DMS79 (cell line): ENCODE results near the gene SERPINA7.
"Not testable (repeated sequence)": the region's sequence is repeated elsewhere in the genome, so short reads cannot be mapped to it uniquely, and the experiment has no call there.

Experiments
- DNase-seq: peaks from one replicate; lab custom pipeline; 2025; lab: John Stamatoyannopoulos, UW

The SERPINA7 gene, protein sequence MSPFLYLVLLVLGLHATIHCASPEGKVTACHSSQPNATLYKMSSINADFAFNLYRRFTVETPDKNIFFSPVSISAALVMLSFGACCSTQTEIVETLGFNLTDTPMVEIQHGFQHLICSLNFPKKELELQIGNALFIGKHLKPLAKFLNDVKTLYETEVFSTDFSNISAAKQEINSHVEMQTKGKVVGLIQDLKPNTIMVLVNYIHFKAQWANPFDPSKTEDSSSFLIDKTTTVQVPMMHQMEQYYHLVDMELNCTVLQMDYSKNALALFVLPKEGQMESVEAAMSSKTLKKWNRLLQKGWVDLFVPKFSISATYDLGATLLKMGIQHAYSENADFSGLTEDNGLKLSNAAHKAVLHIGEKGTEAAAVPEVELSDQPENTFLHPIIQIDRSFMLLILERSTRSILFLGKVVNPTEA

DNA sequence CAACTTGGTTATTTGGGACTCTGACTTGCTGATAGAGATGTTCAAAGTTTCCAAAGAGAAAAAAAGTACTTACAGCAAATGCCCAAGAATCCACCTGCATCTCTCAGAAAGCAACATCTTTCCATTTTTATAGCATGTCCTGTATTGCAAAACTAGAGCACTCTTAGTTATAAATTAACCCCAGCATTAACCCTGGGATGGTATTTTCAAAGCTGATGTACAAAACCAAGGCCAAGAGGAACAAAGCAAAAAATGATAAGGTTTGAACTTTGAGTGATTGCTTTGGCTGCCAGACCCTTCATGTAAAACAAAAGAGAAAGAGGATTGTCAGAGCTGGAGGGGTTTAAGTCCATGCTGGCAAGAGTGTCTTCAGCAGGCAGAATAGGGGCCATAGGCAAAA is at the start of gene SERPINA7:
Gene SERPINA7, minus strand, starts transcription at position 103 of the 400 bp plus-strand sequence. CDS start 1,669 bp downstream, outside the sequence.
- DNase-seq = no peak

DNA sequence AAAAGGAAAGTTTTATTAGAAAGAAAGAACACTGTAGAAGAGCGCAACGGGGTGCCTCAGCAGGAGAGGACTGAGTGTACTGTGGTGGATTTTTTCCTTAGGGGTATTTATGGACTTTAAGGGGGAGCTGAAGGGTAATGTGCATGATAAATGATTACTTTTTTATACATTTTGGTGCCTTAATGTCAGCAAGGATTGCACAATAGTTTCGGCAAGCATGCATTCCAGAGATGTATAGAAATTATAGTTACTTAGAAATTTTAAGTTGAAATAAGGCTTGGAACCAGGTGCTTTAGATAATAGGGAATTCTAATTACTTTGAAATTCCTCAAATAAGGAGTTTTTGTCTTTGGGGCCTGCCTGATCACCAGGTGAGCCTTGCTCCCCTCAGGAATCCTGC is 30.5 kb upstream of the SERPINA7 start:
- no peak for DNase-seq

DNA sequence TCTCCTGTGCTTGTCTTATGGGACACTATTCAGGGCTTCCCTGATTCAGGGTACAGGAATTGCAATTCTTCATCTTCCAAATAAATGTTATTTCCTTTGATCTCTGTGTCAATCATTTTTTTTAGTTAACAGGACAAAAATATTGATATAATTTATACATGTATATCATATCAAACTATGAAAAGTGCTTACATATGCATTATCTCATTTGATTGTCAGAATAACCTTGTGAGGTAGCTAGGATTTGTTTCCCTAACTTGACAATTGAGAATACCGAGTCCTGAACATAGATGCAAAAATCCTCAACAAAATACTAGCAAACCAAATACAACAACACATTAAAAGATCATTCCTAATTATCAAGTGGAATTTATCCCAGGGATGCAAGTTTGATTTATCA is 11.5 kb upstream of the SERPINA7 start:
- DNase-seq = no peak

GRCh38 chrX:106042296-106042695 is 3.8 kb upstream of the SERPINA7 start:
- no peak for DNase-seq

- DNase-seq = no peak
These were observed 2.3 kb upstream of the SERPINA7 start for GRCh38 chrX:106040861-106041260.

DNA sequence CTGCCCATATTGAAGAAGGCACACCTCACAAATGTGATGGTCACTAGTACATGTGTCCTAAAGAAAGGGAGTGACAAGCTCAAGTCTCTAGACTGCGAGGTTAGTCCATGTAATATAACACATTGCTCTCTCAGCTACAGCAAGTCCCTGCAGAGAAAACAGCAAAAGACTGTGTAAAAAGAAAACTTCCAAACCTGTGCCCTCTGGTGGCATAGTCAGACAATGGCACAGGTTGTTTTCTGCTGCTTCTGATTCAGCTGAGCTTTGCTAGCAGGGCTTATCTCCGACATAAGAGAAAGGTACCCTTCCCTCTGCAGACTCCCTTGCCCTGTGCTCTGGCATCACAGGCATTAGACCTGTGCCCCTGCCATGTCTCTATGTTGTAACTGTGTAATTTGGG is 1.4 kb upstream of the SERPINA7 start:
- DNase-seq = no peak

DNA sequence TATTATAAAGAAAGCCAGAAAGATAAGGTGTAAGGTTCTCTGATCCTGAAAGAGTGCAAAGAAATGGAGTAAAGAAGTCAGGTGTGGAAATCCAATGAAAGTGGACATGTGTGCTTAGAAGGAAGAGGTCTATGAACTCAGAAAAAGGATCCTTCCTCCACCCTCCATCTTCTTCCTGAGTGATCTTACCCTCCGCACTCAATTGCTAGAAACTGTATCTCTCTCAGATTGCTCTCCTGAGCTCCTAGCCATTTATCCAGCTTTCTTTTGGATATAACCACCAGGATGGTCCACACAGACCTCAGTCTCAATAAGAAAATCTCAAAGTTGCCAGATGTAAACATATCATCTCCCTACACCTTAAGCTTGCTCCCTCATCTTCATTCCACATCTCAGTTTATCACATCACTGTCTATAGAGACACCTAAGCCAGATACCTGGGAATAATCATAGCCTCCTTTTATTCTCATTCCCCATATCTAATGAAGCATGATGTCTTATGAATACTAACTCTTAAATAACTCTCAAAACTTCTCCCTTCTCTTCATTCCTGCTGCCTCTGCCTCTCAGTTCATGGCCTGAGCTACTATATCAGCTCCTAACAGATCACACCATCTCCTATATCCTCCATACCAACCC is 573 bp downstream of the SERPINA7 start:
- no peak for DNase-seq

DNA sequence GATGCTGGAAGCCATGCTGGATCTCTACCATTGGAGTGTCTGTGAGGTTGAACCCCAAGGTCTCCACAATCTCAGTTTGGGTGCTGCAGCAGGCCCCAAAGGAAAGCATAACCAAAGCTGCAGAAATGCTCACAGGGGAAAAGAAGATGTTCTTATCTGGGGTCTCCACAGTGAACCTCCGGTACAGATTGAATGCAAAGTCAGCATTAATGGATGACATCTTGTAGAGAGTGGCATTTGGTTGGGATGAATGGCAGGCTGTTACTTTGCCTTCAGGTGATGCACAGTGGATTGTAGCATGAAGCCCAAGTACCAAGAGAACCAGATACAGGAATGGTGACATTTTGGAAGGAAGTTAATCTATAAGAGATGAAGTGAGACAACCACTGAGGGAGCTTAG is 1.8 kb downstream of the SERPINA7 start:
- DNase-seq = no peak

- no peak for DNase-seq
These were observed 3.5 kb downstream of the SERPINA7 start for GRCh38 chrX:106035064-106035463.

GRCh38 chrX:106023947-106024346 is 14.6 kb downstream of the SERPINA7 start:
- no peak for DNase-seq

DNA sequence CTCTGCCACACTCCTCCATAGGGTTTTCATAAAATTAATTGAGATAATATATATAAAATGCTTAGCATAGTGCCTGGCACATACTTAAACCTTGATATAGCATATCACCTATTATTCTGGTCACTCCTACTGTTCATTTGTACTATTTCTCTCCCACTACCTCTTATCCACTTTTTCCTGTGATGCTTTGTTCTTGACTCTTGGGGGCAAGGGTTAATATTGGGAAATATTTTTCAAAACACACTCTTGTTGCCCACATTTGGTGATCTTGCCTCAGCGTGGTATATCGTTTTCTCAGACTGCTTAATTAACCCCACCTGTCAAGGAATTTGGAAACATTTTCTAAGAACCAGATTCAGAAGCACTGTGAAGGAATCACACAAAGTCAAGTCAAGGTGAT is 16.3 kb downstream of the SERPINA7 start:
- no peak for DNase-seq

DNA sequence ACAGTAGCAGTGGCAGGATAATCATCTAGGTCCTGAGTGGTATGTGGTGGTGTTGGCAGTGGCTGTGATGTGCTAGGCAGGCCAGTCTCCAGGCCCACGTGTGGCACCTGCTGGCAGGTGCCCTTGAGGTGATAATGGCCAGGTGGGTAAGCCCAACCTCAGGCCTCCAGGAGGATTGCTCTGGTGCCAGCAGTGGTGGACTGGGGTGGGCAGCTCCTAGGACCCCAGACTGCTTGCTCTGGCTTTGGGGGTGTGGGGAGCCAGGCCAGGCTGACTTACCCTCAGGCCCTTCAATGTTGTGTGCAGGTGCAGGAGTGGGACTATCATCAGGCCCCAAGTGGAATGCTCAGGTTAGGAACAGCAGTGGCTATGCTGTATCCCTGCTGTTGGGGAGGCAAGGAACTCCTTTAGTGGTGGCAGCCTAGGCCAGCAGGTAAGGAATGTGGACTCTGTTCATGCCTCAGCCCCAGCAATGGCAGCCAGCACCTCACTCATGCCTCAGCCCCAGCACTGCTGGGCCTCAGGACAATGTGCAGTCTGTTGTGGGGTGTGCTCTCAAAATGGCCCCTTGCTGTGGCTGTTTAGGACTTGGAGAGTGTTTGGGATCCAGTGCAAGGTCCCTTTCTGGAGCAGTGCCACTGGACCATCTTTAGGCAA is 24.3 kb downstream of the SERPINA7 start:
- no peak for DNase-seq

DNA sequence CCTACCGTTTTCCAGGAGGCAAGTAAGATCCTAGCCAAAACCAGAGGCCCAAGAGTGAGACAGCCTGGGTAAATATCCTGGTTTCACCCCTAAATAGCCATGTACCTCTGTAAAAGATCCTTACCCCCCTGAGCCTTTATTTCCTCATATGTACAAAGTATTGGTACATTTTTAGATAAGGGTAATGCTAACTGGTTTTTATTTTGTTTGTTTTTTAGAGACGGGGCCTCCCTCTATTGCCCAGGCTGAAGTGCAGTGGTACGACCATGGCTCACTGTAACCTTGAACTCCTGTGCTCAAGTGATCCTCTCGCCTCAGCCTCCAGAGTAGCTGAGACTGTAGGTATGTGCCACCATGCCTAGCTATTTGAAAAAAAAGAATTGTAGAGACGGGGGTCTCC is 29.4 kb downstream of the SERPINA7 start:
- no peak for DNase-seq

GRCh38 chrX:106007815-106008214 is 30.7 kb downstream of the SERPINA7 start:
- no peak for DNase-seq

DNA sequence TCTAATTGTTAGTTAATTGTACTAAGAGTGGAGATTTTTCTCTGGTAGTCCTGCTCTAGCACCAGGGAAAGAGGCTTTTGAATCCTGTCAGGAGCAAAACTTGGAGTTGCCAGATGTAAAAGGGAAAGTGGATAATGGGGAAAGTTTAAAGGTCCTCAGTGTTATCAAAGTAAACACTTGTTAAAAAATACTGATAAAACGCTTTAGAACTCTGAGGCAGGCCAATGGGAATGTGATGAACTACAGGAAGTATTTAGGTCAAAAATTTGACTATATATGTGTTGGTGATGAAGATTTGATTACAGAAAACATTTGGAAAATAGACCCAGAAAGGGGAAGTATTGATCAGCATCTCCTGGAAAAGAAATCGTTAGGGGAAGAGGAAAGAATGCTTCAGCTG is 32.8 kb downstream of the SERPINA7 start:
- DNase-seq = no peak

- not testable (repeated sequence) for DNase-seq
These were observed 37.9 kb downstream of the SERPINA7 start for GRCh38 chrX:106000609-106001008.

DNA sequence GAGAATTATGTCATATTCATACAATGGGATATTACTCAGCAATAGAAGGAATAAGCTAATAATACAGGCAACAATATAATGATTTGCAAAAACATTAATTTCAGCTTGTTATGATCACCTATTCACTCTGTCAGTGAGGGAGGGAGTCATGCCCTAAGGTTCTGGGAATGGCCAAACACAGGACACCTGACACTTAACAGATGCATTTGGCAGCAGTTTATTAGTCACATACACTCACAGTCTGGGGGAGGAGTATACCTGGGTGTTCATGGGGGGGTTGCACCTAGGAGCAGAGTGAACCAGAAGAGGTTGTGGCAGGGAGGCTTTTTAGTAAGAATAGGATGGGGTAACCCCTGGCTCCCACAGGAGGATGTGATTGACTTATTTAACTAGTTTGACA is 38.3 kb downstream of the SERPINA7 start:
- DNase-seq = no peak

- no peak for DNase-seq
These were observed 39.2 kb downstream of the SERPINA7 start for GRCh38 chrX:105999294-105999693.

GRCh38 chrX:105988487-105988886 is 50.0 kb downstream of the SERPINA7 start:
- DNase-seq = not testable (repeated sequence)
